Inflammatory macrophage (primary cell): ENCODE results near the gene MFSD2B.
"Not testable (repeated sequence)": the region's sequence is repeated elsewhere in the genome, so short reads cannot be mapped to it uniquely, and the experiment has no call there.

Experiments used
- DNase-seq, 2 donors: peaks; one replicate each; pipeline ENCODE4 v3.0.0-alpha.2; 2020 to 2022

MFSD2B gene

DNA sequence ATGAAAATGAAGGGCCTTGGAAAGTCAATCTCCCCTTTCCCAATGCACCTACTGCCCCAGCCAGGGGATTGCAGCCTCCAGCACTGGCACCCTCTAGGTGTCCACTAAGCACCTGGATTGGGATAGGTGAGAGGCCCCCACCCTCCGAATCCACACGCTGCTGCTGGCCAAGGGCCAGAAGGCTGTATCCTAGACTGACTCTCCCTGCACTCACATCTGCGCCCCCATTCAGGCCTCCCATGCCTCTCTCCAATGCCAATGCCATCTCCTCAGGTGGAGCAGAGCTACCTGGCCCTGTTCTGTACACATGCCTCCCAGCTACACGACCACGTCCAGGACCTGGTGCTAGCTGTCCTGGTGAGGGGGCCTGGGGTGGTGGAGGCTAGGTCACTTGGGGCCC is 9.8 kb downstream of the MFSD2B start:
- no peak for DNase-seq

DNA sequence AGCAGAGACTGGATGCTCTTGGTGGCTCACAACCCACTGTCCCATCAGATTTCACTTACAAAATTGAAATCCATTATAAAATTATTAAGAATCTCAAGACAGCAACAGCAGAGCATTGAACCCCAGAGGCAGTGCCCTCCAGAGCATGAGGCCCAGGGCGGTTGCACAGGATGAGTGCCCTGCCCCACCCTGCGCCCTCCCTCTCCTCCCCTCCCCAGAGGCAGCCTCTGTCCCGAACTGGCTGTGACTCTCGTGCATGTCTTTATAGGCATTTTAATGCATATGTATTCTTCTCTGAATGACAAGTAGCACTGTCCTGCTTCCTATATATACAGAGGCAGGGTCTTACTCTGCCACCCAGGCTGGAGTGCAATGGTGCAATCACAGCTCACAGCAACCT is 10.4 kb downstream of the MFSD2B start:
- no peak for DNase-seq

DNA sequence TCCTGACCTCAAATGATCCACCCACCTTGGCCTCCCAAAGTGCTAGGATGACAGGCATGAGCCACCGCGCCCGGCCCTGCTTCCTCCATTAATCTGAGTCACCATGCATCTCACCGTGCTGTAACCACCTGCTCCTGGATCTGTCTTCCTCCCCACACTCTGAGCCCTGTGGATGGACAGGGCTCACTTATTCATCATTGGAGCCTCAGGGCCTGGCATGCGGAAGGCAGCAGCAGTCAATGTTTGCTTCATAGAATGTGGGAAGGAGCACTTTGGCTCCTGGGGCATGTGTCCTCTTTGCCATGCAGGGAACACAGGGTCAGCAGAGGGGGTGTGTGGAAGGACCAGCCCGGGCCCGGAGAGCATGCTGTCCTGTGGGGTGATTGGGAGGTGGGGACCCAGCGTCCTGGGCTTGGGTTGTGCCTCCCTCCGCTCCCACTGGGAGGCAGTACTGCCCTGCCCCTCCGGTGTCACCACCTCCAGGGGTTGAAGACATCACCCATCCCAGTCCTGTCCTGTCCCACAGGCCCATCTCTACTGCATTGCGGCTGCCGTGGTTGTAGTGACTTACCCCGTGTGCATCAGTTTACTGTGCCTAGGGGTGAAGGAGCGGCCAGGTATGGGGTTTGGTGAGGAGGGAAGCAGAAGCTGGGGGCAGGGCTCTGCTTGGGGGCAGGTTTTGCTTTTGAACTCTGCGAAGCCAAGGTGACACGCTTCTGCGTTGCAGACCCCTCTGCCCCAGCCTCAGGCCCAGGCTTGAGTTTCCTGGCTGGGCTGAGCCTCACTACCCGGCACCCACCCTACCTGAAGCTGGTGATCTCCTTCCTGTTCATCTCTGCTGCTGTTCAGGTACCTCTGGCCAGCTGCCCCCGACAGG is 11.5 kb downstream of the MFSD2B start:
- no peak for DNase-seq

DNA sequence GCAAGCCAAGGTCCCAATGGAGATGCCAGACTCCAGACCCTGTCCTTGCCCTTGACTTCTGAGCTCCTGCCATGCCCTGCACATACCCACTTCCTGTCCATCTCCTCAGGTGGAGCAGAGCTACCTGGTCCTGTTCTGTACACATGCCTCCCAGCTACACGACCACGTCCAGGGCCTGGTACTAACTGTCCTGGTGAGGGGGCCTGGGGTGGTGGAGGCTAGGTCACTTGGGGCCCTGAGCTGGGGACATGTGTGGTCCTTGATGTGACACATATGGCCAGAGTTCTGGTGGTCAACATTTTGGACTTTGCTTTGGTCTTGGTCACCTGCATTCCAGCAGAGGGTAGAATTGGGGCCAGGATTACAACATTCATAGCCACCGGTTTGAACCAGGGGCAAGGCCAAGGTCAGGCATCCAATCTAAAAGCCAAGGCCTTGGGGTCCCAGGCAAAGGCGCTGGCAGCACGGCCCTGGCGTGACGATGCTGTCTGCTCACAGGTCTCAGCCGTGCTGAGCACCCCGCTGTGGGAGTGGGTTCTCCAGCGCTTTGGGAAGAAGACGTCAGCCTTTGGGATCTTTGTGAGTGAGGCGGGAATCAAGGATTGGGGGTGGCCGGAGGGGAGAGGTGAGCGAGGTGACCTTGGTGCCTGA is 12.6 kb downstream of the MFSD2B start:
- no peak for DNase-seq

DNA sequence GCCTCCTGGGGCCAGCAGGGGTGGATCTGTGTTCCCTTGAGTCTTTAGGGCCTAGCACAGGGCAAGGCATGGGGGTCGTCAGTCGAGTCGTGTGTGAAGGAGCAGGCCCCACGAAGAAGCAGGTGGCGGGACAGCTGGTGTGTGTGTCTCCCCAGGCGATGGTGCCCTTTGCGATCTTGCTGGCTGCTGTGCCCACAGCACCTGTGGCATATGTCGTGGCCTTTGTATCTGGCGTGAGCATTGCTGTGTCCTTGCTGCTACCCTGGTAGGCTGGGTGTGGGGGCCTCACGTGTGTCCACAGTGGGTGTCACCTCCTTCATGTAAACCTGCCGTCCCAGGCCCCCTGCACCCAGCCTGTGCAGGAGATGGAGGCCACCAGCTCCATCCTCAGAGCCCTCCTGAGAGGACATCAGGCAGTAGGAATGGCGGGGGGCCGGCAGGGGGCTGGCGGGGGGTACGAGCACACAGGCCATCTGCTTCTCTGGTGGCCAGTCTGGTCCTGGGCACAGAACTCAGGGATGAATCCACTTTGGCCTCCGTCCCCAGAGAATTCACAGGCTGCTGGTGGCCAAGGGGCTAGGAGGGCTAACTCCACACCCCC is 13.2 kb downstream of the MFSD2B start:
- no peak for DNase-seq

DNA sequence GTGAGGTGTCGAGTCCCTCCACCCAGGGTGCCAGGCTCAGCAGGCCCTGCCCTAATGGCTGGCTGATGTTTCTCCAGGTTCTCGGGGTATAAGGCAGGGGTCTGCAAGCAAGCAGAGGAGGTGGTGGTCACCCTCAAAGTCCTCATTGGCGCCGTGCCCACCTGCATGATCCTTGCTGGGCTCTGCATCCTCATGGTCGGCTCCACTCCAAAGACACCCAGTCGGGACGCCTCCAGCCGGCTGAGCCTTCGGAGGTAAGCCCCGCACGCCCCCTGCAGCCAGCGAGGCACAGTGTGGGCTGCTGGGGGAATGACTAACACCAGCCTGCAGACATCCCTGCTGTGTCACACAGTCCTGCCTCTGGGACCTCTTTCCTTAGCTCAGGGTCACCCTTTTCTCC is 14.1 kb downstream of the MFSD2B start:
- DNase-seq, result no peak

DNA sequence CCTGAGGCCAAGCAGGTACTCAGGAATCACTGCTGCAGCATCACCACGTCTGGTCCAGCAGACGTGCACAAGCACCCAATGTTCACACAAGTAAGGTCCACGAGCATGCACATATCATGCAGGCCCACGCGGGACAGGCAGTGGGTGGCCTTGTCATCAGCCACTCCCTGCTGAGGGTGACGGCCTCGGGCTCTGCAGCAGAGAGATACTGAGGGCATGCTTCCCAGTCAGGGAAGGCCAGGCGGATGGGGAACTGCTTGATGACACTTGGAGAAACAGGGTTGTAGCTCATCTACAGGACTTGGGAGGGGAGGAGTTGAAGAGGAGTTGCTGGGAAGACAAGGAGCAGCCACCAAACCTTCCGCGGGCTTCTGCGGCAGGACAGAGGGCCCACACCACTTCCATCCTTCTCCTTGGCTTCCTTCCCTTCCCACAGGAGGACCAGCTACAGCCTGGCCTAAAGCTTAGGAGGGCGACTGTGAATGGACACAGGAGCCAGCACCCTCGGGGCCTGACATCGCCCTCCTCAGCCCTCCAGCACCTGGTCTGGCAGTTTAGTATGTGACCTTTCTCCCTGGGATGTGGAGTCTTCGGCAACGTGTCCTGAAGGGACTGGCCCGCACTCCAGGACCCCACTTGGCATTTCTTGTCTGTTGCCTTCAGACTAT is 15.2 kb downstream of the MFSD2B start:
- no peak for DNase-seq

DNA sequence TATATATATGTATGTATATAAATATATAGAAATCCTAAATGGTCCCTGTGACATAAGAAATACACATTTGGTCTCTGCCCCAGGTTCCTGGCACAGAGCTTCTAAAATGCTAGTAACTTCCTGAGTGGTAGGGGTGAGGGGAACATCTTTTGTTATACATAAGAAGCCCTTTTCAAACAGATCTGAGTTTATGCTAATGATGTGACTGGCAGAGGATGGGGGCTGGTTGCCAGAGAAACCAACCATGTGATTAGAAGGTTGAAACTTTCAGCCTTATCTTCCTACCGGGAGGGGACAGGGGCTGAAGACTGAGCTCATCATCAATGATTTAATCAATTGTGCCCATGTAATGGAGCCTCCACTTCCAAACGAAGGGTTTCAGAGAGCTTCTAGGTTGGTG is 16.3 kb downstream of the MFSD2B start:
- no peak for DNase-seq

DNA sequence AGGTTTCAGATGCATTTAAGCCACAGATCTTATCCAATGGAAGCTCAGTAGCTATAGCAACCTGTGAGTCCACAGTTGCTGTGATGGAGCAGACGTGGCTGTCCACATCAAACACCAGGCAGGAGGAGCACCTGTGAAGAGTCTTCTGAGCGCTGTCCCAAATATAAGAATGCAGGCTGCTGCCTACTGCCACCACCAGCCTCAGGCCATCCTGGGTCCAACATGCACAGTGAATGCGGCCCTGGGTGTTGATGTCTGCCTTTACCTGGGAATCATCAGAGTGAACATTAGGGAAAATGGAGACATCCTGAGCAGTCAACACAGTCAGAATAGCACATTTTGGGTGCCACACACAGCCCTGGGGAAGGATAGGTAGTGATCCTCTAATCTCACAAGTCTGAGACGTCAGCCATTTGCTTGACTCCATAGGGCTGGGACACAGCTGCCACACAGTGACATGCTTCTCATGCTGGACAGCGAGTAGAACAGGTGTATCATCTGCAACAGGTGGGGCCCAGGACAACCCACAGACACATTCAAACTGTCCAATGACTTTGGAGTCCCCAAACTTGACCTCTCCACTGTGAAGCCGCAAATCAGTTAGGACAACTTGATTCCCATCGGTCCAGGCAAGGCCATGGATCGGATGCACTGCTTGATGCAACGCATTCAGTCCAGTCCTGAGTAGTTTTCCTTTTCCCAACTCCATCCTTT is 29.1 kb downstream of the MFSD2B start:
- DNase-seq, result no peak

DNA sequence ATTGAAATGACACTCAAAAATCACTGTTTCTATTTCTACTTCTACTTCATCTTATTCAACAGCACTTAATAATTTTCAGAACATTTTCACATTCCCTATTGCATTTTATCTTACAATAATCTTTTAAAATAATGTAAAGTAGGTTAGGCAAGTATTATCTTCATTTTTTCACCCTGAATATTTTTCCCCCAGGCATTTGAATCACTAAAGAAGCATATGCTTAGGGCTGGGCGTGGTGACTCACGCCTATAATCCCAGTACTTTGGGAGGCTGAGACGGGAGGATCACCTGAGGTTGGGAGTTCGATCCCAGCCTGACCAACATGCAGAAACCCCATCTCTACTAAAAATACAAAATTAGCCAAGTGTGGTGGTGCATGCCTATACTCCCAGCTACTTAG is 30.6 kb downstream of the MFSD2B start:
- DNase-seq, result no peak

DNA sequence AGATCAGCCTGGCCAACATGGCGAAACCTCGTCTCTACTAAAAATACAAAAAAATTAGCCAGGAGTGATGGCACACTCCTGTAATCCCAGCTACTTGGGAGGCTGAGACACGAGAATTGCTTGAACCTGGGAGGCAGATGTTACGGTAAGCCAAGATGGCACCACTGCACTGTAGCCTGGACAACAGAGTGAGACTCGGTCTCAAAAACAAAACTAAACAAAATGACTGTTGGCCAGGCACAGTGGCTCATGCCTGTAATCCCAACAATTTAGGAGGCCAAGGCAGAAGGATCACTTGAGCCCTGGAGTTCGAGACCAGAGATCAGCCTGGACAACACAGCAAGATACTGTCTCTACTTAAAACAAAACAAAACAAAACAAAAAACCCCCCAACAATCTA is 33.2 kb downstream of the MFSD2B start:
- DNase-seq, result not testable (repeated sequence)

DNA sequence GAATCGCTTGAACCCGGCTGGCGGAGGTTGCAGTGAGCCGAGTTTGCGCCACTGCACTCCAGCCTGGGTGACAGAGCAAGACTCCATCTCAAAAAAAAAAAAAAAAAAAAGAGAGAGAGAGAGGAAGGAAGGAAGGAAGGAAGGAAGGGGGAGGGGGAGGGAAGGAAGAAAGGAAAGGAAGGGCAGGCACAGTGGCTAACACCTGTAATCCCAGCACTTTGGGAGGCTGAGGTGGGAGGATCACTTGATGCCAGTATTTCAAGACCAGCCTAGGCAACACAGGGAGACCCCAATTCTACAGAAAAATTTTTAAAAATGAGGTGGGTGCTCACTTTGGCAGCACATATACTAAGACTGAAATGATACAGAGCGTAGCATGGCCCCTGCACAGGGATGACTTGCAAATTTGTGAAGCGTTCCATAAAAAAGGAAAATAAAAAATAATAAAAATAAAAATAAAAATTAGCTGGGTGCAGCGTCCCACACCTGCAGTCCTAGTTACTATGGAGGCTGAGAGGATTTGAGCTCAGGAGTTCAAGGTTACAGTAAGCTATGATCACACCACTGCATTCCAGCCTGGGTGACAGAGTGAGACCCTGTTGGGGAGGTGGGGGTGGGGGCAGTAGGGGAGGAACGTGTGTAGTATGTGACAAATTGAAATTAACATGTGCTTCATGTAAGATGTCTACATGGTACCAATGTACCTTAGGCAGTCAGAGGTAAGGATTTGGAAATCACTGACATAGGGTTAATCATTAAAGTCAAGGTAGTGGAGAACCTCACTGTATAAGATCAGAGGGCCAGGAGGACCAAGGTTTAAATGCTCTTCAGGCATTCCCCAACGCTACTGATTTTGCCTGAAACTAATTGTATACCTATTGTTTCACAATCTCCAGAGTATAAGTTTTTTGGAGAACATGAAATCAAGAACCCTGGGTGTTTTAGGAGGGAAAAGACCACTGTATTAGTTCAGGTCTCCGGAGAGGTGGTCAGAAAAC is 35.9 kb downstream of the MFSD2B start:
- DNase-seq, result no peak

DNA sequence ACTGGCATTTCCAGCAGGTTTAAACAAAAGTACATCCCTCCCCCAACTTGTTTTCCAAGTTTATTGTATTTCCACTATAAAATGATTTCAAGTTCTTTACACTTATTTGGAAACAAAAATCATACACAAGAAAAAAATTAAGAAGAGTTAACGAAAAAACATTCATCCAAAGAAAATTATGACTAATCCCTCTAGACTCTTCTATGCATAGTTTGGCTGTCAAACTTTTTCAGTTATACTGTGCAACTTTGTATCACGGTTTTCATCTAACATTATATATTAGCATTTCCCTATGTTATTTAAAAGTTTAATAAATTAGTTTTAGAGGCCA is 36.7 kb downstream of the MFSD2B start:
- no peak for DNase-seq

DNA sequence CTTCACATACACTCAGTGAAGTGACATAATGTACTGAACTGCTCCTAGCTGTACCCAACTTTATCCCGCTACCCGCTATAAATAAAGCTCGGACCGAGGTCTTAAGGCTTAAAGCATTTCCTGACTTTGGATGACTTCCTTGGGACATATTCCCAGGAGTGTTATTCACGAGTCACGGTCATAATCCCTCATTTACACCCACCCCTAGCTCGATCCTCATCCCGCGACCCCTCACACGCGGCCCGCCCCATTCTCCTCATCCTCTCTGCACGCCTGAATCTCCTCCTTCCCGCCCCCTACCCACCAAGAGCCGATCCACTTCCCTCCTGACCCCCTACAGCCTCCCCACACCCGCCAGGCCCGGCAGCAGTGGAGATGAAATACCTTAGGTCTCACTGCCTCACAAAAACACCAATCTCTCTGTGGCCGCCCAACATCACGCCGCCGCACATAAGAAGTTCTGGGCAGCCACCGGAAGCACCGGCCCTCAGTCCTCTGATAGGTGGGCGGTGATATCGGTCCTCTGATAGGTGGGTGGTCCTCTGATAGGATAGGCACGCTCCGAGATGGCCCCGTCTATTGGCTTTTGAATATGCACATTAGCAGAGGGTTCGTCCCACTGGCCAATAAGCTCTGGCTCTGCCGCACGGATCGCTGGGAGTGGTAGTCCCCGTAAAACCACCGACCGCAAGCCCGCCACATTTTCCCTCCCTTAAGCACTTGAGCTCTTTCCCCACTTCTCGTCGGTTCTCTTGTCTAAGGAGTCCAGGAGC is 37.2 kb downstream of the MFSD2B start, which contains the start of gene WDCP:
Gene WDCP, minus strand, starts transcription at position 462 of the 773 bp plus-strand sequence. CDS start 7,897 bp downstream, outside the sequence.
- DNase-seq, result peak; percentile 98

DNA sequence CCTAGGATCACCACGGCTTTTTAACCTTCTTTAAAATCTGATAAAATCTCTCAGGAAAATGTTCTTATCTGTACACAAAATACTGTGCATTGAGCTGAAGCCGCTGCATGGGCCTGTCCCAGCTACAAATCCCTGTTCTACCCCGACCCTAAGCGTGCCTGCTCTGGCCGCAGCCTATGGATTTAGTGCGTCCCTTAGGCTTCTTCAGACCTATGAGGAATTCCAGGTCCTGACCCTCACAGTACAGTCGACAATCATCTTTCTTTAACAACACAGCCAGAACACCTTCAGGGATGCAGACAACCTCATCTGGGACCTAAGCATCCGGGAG is 37.8 kb downstream of the MFSD2B start:
- DNase-seq, result no peak

DNA sequence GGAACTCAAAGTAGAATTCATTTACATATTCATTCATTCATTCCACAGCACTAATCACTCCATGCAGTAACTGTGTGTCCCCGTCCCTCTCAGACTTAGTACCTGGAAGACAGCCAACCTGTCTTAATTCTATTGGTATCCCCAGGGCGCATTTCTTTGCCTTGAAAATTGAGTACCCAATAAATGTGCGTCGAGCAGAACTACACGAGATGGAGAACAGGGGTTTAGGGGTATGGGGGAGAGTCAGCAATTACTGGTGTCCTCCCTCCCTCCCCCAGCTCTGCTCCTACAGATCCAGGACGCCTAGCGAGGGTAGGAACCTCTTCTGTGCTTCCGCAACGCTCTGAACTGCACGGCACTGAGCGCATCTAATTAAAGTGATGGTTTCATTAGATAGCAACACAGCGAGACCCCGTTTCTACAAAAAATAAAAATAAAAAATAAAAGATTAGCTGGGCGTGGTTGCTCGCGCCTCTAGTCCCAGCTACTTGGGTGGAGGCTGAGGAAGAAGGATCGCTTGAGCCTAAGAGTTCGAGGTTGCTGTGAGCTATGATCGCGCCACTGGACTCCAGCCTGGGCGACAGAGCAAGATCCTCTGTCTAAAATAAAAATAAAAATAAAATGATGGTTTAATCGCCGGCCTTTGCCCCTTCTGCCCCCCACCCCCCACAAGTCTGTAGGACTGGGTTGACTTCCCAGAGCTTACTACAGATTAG is 39.0 kb downstream of the MFSD2B start:
- no peak for DNase-seq

DNA sequence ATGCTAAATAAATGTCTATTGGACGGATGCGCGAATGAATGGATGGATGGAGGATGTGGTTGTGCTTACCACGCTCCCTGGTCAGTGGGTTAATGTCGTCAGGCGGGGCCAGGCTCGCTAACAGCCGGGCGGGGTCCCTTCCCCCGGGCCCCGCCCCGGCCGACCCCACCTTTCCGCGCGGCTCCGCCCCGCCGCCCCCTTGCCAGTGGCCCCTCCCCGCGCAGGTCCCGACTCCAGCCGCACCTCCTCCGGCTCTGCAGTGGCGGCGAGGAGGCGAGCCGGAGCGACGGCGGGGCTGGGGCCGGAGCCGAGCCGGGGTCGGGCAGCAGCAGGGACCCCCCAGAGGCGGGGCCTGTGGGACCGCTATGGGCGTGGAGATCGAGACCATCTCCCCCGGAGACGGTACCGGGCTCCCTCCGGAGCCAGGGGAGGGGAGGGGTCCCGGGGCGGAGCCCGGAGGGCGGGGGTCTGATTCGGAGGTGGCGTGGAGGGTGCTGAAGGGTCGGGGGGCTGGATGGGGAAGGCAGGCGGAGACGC is 39.7 kb downstream of the MFSD2B start, which contains the start of gene FKBP1B:
Gene FKBP1B, plus strand, starts transcription at position 257 of the 537 bp plus-strand sequence. Its CDS starts 109 bp downstream, at position 366.
- peak in 1 of 2 donors; percentile 29 for DNase-seq

DNA sequence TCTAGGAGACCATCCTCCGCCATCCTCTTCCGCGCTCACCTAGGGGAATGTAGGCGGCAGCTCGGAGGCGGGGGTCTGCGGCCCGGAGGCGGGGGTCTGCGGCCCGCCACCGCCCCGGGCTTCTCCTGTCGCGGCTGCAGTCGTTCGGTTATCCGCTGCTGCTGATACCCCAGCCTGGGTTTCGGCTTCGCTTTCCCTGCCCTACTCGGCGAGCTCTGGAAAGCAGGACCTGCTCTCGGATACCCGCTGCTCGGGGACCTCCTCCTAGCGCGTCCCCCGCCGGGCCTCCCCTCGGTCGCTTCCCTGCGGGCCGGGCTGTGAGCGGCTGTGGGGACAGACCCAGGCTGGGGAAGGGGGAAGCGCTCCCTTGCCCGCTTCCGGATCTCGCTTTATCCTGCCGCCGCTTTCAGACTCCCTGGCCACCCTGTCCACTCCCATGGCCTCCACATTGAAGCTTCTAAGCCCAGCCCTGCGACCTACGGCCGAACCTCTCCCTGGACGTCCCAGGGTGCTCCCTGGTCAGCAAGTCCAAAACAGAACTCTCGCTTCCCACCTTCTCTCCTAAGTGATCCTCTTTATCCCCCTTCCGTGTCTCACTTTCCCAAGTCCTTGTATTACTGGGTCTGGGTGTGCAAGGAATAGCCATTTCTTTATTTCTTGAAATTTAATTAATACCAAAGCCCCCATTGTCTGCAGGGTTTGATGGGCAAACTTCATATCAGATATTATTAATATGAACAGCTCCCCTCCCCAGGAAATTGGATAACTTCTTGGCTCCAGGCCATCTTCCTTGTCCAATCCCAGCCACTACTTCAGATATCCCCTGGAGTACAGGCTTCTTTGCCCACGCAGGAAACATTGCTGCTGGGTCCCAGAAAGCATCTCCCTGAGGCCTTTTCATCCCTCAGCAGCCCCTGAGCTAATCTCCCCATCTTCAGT is 40.4 kb downstream of the MFSD2B start:
- DNase-seq, result peak in 1 of 2 donors; percentile 32
